ENCODE measurements around the gene PARK7.

PARK7 gene

DNA sequence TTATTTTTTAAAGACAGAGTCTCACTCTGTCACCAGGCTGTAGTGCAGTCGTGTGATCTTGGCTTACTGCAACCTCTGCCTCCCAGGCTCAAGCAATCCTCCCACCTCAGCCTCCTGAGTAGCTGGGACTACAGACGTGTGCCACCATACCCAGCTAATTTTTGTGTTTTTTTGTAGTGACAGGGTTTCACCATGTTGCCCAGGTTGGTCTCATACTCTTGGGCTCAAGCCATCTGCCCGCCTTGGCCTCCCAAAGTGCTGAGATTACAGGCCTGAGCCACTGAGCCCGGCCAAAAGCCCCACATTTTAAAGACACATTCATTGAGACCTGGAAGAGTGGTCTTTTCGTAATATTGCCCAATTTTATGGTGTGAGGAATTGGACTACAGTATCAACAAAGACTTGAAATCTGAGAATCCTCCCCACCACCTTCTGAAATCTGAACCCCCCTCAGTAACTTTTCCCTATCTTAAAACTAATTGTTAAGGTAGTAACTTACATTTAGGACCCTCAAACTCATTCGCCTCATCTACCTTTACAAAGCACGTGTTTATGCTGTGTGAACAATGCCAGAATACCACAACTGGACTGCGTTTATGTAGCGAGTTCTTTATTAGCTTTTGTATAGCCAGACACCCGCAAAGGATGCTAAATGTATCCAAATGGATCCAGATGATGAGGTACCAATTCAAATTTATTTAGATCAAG, 61.9 kb downstream of the PARK7 start:
- DNase-seq (ENCODE audit: low spot score) = no peak
- TF ChIP-seq, protein P1, sequence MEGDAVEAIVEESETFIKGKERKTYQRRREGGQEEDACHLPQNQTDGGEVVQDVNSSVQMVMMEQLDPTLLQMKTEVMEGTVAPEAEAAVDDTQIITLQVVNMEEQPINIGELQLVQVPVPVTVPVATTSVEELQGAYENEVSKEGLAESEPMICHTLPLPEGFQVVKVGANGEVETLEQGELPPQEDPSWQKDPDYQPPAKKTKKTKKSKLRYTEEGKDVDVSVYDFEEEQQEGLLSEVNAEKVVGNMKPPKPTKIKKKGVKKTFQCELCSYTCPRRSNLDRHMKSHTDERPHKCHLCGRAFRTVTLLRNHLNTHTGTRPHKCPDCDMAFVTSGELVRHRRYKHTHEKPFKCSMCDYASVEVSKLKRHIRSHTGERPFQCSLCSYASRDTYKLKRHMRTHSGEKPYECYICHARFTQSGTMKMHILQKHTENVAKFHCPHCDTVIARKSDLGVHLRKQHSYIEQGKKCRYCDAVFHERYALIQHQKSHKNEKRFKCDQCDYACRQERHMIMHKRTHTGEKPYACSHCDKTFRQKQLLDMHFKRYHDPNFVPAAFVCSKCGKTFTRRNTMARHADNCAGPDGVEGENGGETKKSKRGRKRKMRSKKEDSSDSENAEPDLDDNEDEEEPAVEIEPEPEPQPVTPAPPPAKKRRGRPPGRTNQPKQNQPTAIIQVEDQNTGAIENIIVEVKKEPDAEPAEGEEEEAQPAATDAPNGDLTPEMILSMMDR (IDR thresholded peaks at IDR 0.05; ENCODE audit: extremely low read depth, missing control alignments) = no peak

DNA sequence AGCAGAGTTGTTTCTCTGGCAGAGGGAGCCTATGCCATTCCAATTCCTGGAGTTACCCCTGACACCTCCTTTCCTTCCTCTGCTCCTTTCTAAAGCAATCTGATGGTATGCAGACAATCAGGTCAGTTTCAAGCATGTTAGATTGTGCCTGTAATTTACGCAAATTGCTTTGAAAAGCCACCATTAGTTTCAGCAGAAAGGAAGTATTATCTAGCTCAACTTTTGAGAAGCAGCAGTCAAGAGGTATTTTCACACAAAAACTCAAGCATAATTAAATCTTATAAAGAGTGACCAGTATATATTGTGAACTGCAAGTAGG, 62.4 kb downstream of the PARK7 start:
- TF ChIP-seq, protein P1 (IDR thresholded peaks at IDR 0.05; ENCODE audit: extremely low read depth, missing control alignments) = no peak

DNA sequence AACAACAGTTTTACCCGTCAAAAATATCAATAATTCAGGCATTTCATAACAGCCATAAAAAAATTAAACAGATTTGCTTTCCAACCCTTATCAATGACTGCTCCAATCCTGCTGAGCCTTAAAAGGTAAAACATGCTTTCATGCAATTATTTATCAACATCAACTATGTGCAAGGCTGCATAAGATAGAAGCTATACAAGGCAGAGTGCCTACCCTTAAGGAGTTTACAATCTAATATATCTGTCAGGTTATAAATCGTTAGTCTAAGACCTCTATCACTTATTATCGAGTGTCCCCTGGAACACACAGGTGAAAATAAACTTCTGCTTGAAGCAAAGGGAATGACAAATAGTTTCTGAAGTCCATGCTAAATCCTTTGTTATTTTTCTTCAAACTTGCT, 62.8 kb downstream of the PARK7 start:
- TF ChIP-seq, protein P1 (IDR thresholded peaks at IDR 0.05; ENCODE audit: extremely low read depth, missing control alignments) = no peak

More for the DNA sequence above, 62.4 kb downstream of the PARK7 start:
- DNase-seq (ENCODE audit: low spot score) = no peak

DNA sequence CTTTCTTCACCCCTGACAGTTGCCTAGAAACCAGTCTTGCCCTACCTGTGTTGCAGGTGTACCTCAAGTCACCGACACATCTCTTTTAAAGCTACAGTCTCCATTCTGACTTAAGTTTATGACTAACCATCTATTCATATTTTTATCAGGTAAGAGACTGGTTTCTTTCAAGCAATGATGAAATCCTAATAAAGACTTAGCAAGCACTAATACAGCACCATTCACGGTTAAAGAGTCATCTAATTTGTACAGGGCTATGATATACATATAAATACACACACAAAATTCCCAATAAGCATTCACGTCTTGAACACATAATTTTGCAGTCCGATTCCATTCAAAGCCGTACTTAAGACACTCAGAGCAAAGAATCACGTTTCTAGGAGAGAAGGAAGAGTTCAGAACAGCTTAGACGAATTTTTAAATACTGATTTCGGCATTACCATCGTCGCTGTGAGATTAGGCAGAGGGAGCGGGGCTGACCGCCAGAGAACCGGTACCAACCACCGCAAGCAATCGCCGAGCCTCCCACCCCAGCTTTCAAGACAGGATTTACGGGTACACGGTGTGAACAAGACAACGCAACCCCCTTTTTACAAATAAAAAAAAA, 63.7 kb downstream of the PARK7 start:
- TF ChIP-seq, protein P1 (IDR thresholded peaks at IDR 0.05; ENCODE audit: extremely low read depth, missing control alignments) = no peak
- no peak for DNase-seq (ENCODE audit: low spot score)

More for the DNA sequence above, 62.8 kb downstream of the PARK7 start:
- no peak for DNase-seq (ENCODE audit: low spot score)

DNA sequence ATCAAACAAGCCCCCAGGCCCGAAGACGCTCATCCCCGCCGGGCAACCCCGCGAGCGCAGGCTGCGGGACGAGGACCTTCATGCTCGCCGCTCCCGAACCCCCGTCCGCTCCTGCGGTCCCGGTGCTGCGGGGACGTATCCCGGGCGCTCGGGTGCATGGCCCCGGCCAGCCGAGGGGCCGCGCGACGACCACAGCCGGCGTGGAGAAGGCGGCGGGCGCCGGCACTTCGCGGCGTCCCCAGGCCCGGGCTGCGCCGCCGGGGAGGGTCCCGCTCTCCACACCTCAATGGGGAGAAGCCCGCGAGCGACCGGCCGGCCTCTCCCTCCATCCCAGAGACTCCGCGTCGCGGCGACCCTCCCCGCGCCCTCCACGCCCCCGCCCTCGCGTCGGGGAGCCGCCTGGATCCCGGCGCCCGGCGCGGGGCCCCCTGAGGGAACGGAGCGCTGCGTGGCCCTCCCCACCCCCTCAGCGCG, 64.2 kb downstream of the PARK7 start:
- TF ChIP-seq, protein P1 (IDR thresholded peaks at IDR 0.05; ENCODE audit: extremely low read depth, missing control alignments) = no peak
- DNase-seq (ENCODE audit: low spot score) = no peak

DNA sequence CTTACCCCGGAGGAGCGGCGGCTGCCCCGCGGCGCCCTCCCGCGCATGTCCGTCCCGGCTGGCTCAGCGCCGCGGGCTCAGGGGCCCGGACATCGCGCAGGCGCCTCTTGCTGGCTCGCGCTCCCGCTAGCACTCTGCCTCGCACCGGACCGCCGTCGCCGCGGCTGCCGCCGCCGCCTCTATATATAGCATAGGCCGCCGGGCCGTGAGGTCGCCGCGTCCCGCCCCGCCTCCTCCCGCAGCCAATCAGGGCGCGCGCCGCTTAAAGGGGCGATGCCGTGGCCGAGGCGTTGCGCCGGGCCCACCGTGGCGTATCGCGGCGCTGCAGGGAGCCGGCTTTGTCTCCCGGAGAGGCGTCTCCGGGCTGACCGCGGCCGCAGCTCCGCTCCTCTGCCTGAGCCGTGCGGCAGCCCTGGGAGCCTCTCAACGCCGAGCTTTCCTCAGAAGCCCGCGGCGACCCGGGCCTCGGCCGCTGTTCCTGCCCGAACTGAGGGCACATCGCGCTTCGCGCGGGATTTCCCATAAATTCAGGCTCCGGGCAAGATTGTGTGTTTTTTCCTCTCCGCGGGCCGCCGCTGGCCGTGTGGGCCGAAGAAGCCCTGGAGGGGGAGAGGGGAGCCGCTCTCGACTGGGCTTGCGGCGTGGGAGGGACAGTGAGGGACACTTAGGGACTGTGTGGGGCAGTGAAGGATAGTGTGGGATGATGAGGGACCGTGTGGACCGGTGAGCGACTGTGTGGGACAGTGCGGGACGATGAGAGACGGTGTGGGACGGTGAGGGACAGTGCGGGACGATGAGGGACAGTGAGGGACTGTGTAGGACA, 64.9 kb downstream of the PARK7 start, which contains the start of gene ERRFI1:
Gene ERRFI1 (minus strand): TSS at position 157 of the 823 bp plus-strand sequence. CDS start 10,690 bp downstream, outside the sequence.
- TF ChIP-seq, protein P1 (IDR thresholded peaks at IDR 0.05; ENCODE audit: extremely low read depth, missing control alignments) = no peak
- DNase-seq (ENCODE audit: low spot score) = peak; percentile 96

Data from GM20000 (cell line).